22Rv1 (cell line): Measurements from ENCODE around the gene DCDC2B.

Source experiments
- H3K27ac ChIP-seq: fragments of 450-650 bp; 2 replicates; pipeline ENCODE4 v1.5.1; 2017
- ZFX ChIP-seq: fragments of 450-650 bp; IDR thresholded peaks from 2 replicates; pipeline ENCODE4 v1.6.1; 2017; ENCODE audit warnings: antibody characterized with exemption, borderline replicate concordance
- TF ChIP-seq, protein P1 (sequence below): fragments of 450-650 bp; IDR thresholded peaks from 2 replicates; pipeline ENCODE4 v1.5.1; 2017; ENCODE audit warnings: mild to moderate bottlenecking

DCDC2B gene

DNA sequence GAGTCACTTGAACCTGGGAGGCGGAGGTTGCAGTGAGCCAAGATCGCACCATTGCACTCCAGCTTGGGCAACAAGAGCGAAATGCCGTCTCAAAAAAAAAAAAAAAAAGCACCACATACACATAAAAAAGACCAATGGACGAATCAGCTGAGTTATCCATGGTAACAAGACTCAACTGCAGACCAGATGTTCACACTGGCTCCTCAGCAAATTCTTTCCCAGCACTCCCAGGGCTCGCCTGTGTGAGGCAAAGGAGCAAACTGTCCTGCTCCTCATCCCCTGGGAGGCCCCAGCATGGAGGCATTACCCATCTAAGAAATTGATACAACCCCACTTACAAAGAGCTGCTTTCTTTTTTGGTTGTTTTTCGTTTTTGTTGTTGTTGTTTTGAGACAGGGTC is 10.1 kb downstream of the DCDC2B start:
- TF ChIP-seq ZFX, result no peak
- TF ChIP-seq, protein P1, sequence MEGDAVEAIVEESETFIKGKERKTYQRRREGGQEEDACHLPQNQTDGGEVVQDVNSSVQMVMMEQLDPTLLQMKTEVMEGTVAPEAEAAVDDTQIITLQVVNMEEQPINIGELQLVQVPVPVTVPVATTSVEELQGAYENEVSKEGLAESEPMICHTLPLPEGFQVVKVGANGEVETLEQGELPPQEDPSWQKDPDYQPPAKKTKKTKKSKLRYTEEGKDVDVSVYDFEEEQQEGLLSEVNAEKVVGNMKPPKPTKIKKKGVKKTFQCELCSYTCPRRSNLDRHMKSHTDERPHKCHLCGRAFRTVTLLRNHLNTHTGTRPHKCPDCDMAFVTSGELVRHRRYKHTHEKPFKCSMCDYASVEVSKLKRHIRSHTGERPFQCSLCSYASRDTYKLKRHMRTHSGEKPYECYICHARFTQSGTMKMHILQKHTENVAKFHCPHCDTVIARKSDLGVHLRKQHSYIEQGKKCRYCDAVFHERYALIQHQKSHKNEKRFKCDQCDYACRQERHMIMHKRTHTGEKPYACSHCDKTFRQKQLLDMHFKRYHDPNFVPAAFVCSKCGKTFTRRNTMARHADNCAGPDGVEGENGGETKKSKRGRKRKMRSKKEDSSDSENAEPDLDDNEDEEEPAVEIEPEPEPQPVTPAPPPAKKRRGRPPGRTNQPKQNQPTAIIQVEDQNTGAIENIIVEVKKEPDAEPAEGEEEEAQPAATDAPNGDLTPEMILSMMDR, result no peak
- no peak overlapping the region for H3K27ac ChIP-seq

DNA sequence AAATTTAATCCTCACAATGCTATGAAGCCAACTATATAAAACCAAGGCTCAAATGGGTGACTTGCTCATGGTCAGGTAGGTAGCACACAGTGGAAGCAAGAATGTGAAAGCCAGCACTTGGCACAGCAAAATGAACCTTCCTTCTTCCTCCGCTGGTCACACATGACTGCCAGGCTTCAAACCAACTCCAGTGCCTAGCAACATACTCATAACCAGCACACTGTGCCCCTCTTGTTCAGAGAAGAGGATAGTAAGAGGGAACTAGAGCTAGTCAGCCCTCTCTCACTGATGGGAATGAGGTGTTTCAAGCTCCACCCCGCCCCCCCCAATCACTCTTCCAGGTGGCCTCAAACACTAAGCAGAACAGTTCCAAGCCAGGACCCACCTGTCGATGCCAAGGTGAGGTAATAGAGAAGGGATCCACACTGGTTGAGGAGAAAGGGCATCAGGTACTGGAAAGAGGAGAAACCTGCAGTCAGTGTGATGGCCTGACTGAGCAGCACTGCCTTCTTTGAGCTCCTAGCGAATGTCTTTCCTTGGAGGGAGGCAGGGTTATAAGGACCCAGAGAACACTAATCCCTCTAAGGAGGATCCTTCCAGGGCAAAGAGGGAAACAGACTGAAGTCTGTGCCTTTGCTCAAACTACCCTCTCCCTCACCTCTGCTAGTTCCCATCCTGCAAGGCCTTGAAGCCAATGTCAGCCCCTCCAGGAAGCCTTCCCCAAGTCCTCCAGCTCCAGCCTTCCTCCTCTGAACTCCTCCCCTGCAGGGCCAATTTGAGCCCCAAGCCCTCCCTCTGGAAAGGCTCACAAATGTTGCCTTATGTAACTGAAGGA is 12.1 kb downstream of the DCDC2B start:
- peak overlapping the region; percentile 58; the same call in 1 of the 2 replicates for H3K27ac ChIP-seq
- TF ChIP-seq, protein P1, result no peak
- no peak for TF ChIP-seq ZFX

DNA sequence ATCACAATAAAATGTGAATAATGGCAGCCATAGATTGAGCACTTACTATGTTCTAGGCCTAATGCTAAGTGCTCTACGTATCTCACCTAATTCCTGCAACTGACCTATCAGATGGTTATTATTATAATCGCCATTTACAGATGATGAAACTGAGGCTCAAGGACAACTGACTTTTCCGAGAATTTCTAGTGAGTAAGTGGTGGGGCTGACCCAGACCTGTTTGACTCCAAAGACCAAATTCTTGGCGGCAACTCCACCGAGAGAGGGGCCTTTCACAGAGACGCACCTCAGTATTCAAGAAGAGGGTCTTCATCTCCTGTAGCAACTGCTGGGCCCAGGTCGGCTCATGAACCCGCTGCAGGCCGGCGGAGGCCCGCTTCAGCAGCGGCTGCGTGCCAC is 12.7 kb downstream of the DCDC2B start:
- TF ChIP-seq, protein P1, result no peak
- TF ChIP-seq ZFX, result no peak
- peak overlapping the region; percentile 58 for H3K27ac ChIP-seq

DNA sequence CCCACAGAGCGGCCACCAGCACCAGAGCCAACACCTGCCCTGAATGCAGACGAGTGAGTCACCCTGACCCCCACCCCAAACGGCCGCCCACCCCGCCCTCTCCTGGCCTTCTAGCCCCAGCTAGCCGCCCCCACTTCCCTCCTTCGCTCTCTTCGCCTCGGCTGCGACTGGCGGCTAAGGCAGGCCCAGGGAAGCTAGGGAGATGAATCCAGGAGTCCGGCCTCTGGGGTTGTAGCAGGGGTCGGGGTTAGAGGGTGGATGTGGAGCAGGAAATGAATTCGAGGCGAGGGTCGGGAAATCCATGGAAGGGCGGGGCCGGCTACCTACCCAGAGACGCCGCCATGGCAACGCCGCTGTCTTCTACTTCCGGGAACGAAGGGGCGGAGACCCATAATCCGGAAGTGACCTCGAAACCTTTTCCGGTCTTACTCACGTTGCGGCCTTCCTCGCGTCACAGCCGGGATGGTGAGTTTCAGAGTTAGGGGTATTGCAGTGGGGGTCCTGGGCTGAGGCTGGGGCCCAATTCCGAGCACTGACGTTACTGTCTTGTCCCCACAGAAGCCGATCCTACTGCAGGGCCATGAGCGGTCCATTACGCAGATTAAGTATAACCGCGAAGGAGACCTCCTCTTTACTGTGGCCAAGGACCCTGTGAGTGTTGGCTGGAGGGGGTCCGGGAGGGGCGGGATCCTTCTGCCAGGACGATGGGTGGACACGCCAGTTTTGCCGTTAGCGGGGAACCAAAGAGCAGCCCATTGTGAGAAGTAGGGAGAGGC is 13.3 kb downstream of the DCDC2B start, which contains the start of the genes EIF3I and TMEM234:
Gene EIF3I (plus strand): TSS at position 428 of the 776 bp plus-strand sequence. CDS start 35 bp downstream, at position 463.
Gene TMEM234 (minus strand): TSS at position 374 of the 776 bp plus-strand sequence. CDS start 31 bp downstream, at position 343.
- peak within 1 kb of the TSS; percentile 58 for H3K27ac ChIP-seq
- TF ChIP-seq, protein P1, result no peak
- no peak for TF ChIP-seq ZFX

DNA sequence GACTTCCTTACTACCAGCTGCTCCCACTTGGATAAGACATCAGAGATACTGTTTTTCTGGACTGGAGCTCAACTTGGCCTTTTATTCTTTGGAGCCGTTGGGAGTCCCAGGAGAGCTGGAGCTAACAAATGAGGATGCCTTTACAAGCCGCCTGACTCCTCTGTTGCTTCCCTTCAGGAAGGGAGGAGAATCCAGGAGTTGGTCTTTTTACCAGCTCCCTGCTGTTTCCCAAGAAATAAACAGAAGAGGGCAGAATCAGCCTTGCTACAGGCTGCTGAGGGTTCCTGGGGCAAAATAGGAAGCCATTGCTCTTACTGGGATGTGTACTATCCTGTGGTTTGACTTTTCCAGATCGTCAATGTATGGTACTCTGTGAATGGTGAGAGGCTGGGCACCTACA is 14.8 kb downstream of the DCDC2B start:
- no peak for TF ChIP-seq ZFX
- TF ChIP-seq, protein P1, result no peak
- no peak overlapping the region for H3K27ac ChIP-seq

DNA sequence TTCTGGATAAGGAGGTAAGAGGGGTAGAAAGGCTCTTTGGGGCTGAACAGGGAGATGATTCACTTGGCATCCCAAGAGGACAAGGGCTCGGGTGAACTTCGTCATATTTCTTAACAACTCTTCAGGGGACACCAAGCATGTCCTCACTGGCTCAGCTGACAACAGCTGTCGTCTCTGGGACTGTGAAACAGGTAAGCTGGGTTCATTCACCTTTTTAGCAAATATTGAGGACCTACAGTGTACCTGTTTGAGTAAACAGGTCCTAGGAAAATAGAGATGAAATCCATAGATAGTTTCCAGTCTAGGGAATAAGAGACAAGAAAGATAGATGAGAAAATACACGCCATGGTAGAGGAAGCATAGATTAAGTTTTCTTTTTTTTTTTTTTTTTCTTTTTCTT is 15.4 kb downstream of the DCDC2B start:
- TF ChIP-seq, protein P1, result no peak
- TF ChIP-seq ZFX, result no peak
- no peak overlapping the region for H3K27ac ChIP-seq
